D721Med (cell line): ENCODE data around the gene TUBAL3.

ENCODE experiments used
- DNase-seq: peaks from one replicate; pipeline ENCODE4 v3.0.0; 2011; ENCODE audit warnings: low spot score; ENCODE audit not compliant: insufficient read length
- FAIRE-seq: peaks from 2 replicates; lab custom pipeline; 2011; peaks lifted over from hg19 to GRCh38; lab: Jason Lieb, UNC
- CTCF ChIP-seq: IDR thresholded peaks from 2 replicates; pipeline ENCODE4 v1.5.1; 2012; ENCODE audit warnings: mild to moderate bottlenecking, control low read depth; ENCODE audit not compliant: insufficient read depth; ENCODE audit errors: missing control alignments

The TUBAL3 gene

DNA sequence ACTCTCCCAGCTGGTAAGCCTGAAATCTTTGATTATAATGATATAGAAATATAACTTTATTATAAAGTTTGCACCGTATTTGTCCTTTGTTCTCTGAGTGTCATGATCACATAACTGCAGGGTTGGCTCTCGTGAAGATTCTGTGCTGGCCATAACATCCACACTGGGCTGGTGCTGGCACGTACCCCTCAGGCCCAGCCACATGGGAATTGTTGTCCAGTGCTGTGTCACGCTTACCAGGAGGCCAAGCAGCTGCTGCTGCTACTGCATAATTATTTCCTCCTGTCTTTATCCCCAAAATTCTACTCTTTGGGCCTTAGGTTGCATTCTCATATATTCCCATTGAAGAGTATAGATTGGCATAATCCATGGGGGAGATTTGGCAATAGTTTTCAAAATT is 60.6 kb downstream of the TUBAL3 start:
- no peak for TF ChIP-seq CTCF
- no peak for FAIRE-seq
- no peak for DNase-seq

GRCh38 chr10:5343561-5343960 is 61.1 kb downstream of the TUBAL3 start:
- TF ChIP-seq CTCF = no peak
- FAIRE-seq (no peak), DNase-seq (no peak)
